Neuronal stem cell (in vitro differentiated cells): ENCODE data around the gene CTF1. TPM values are rescaled to one million over a fixed set of nuclear protein-coding genes. Genes with fewer than 3 reads are reported as not detected.
A peak's percentile ranks its signal among the peaks of the same experiment; 100 is the strongest.

ENCODE experiments used
- DNase-seq: peaks from one replicate; pipeline ENCODE4 v3.0.0-alpha.2; 2013; ENCODE audit warnings: low spot score
- H2AFZ ChIP-seq: one replicate; pipeline ENCODE4 v1.6.1; 2013; ENCODE audit warnings: mild to moderate bottlenecking, low read length, inconsistent platforms
- H2AK5ac ChIP-seq: 2 replicates; pipeline ENCODE4 v1.6.1; 2013; ENCODE audit warnings: low read depth, mild to moderate bottlenecking, inconsistent platforms, low read length, moderate library complexity, mixed read lengths
- H2BK120ac ChIP-seq: 2 replicates; pipeline ENCODE4 v1.6.1; 2013; ENCODE audit warnings: low read depth, mild to moderate bottlenecking, inconsistent platforms, low read length, moderate library complexity, mixed read lengths
- H2BK12ac ChIP-seq: one replicate; pipeline ENCODE4 v1.6.1; 2013; ENCODE audit warnings: low read length, inconsistent platforms
- H2BK15ac ChIP-seq: 2 replicates; pipeline ENCODE4 v1.6.1; 2013; ENCODE audit warnings: mild to moderate bottlenecking, low read length, inconsistent platforms, mixed read lengths
- H2BK5ac ChIP-seq: one replicate; pipeline ENCODE4 v1.6.1; 2013; ENCODE audit warnings: inconsistent platforms, mild to moderate bottlenecking, low read length, moderate library complexity
- H3K14ac ChIP-seq: one replicate; pipeline ENCODE4 v1.6.1; 2013; ENCODE audit warnings: low read length, inconsistent platforms
- H3K18ac ChIP-seq: 2 replicates; pipeline ENCODE4 v1.6.1; 2013; ENCODE audit warnings: low read length, inconsistent platforms
- H3K23ac ChIP-seq: 2 replicates; pipeline ENCODE4 v1.6.1; 2013; ENCODE audit warnings: low read depth, mild to moderate bottlenecking, mixed read lengths, low read length, inconsistent platforms; ENCODE audit not compliant: poor library complexity
- H3K27ac ChIP-seq: replicated peaks from 3 replicates; pipeline ENCODE4 v1.5.1; 2013; ENCODE audit warnings: low read length, inconsistent platforms
- H3K27me3 ChIP-seq, 3 experiments: 2 replicates each; pipeline ENCODE4 v1.6.1; 2013; ENCODE audit warnings: low read length in 3 of 3, mild to moderate bottlenecking in 2 of 3, inconsistent platforms in 1 of 3, low read depth in 1 of 3, mixed read lengths in 1 of 3, moderate library complexity in 1 of 3; ENCODE audit not compliant: control insufficient read depth in 3 of 3, insufficient read depth in 3 of 3
- H3K36me3 ChIP-seq, 2 donors: replicated peaks in 1 of 2; 2 replicates each; pipeline ENCODE4 v1.6.1; 2013; ENCODE audit warnings: low read length in 2 of 2; ENCODE audit not compliant: control insufficient read depth in 2 of 2, insufficient read depth in 2 of 2
- H3K4ac ChIP-seq: 2 replicates; pipeline ENCODE4 v1.6.1; 2013; ENCODE audit warnings: inconsistent platforms, mild to moderate bottlenecking, low read length, moderate library complexity
- H3K4me1 ChIP-seq, 2 donors: 1 replicate in 1 of 2; 2 replicates in 1 of 2; pipeline ENCODE4 v1.6.1; 2013; ENCODE audit warnings: low read length in 2 of 2, low read depth in 1 of 2; ENCODE audit not compliant: control insufficient read depth in 2 of 2, insufficient read depth in 1 of 2
- H3K4me2 ChIP-seq: one replicate; pipeline ENCODE4 v1.6.1; 2013; ENCODE audit warnings: mild to moderate bottlenecking, low read length, inconsistent platforms; ENCODE audit not compliant: insufficient read depth, poor library complexity, severe bottlenecking
- H3K4me3 ChIP-seq, 2 donors: 2 replicates each; pipeline ENCODE4 v1.5.1; 2013; ENCODE audit warnings: low read length in 2 of 2, mild to moderate bottlenecking in 2 of 2, inconsistent platforms in 1 of 2, moderate library complexity in 1 of 2
- H3K79me1 ChIP-seq: one replicate; pipeline ENCODE4 v1.6.1; 2013; ENCODE audit warnings: low read depth, mild to moderate bottlenecking, inconsistent platforms, low read length, moderate library complexity
- H3K9ac ChIP-seq: one replicate; pipeline ENCODE4 v1.6.1; 2013; ENCODE audit warnings: mild to moderate bottlenecking, low read depth, low read length, inconsistent platforms; ENCODE audit not compliant: poor library complexity
- H3K9me3 ChIP-seq, 2 donors: replicated peaks in 1 of 2; 2 replicates each; pipeline versions ENCODE3 to v1.6.1; 2013; ENCODE audit warnings: low read length in 2 of 2, mild to moderate bottlenecking in 2 of 2, inconsistent platforms in 1 of 2, low read depth in 1 of 2, mixed read lengths in 1 of 2, moderate library complexity in 1 of 2; ENCODE audit not compliant: control insufficient read depth in 2 of 2, insufficient read depth in 1 of 2
- H4K8ac ChIP-seq: one replicate; pipeline ENCODE4 v1.6.1; 2013; ENCODE audit warnings: low read depth, mild to moderate bottlenecking, inconsistent platforms, low read length, moderate library complexity
- H4K91ac ChIP-seq: one replicate; pipeline ENCODE4 v1.6.1; 2013; ENCODE audit warnings: low read length, low read depth, mild to moderate bottlenecking, inconsistent platforms; ENCODE audit not compliant: poor library complexity
- WGBS, 2 donors: extraction: QIAGEN DNeasy Blood & Tissue Kit; methylation state at CpG; one replicate each; pipeline ENCODE4 v1.1.7; 2013; ENCODE audit warnings: missing lambda C conversion rate in 2 of 2, mixed read lengths in 1 of 2; ENCODE audit not compliant: insufficient read length in 2 of 2, insufficient replicate concordance in 1 of 2; ENCODE audit errors: extremely low coverage in 2 of 2; 5-methylcytosine and 5-hydroxymethylcytosine counted together
- polyA plus RNA-seq, 2 experiments: library from polyadenylated mRNA; stranded (reverse); fragments of 200-250 nt; gene quantifications; one replicate each; pipeline ENCODE4 v1.2.3, GENCODE V29; 2013

The CTF1 gene
- polyA plus RNA-seq (2013, experiment 1 of 2), result 3.7 TPM
- polyA plus RNA-seq (2013, experiment 2 of 2), result 4.2 TPM

GRCh38 chr16:30896261-30896888, at the start of gene CTF1:
Gene CTF1, plus strand, starts transcription at chr16:30896614. Its CDS starts 30 bp downstream, at chr16:30896644.
- H3K36me3 ChIP-seq, result peaks cover 2 to 13% of the 10 kb centered on the region in 2 donors
- peak within 1 kb of the TSS; percentile 21 for H2BK5ac ChIP-seq
- H4K91ac ChIP-seq, result peak within 1 kb of the TSS; percentile 57
- H2AK5ac ChIP-seq, result peak within 1 kb of the TSS; percentile 49
- peaks cover 6% of the 10 kb centered on the region for H3K79me1 ChIP-seq
- peak within 1 kb of the TSS; percentile 56 to 79 for H3K4me3 ChIP-seq
- peak; percentile 83 for DNase-seq
- H3K9me3 ChIP-seq, result no peaks in the 10 kb centered on the region
- peak within 1 kb of the TSS; percentile 86 for H2AFZ ChIP-seq
- no peak within 1 kb of the TSS for H3K14ac ChIP-seq
- peak within 1 kb of the TSS; percentile 98 for H2BK120ac ChIP-seq
- peaks cover 16 to 20% of the 10 kb centered on the region in 2 donors for H3K4me1 ChIP-seq
- H3K18ac ChIP-seq, result peak within 1 kb of the TSS; percentile 88
- peak within 1 kb of the TSS; percentile 83 for H3K4me2 ChIP-seq
- peak within 1 kb of the TSS; percentile 91 for H3K9ac ChIP-seq
- H3K27me3 ChIP-seq, result no peaks in the 10 kb centered on the region
- peak within 1 kb of the TSS; percentile 99 for H2BK12ac ChIP-seq
- H4K8ac ChIP-seq, result peak within 1 kb of the TSS; percentile 89
- H3K27ac ChIP-seq, result peak within 1 kb of the TSS; percentile 95
- peak within 1 kb of the TSS; percentile 91 for H2BK15ac ChIP-seq
- WGBS, 2 donors, result no CpG with 5 or more reads among the region's 31 CpGs
- peak within 1 kb of the TSS; percentile 27 for H3K4ac ChIP-seq
- peak within 1 kb of the TSS; percentile 69 for H3K23ac ChIP-seq

- H3K27me3 ChIP-seq, result no peaks in the 10 kb centered on the region
- H2BK12ac ChIP-seq, result no peak overlapping the region
- no peaks in the 10 kb centered on the region for H3K79me1 ChIP-seq
- H3K4me2 ChIP-seq, result no peak overlapping the region
- H3K27ac ChIP-seq, result no peak overlapping the region
- no peak overlapping the region for H3K9ac ChIP-seq
- no CpG with 5 or more reads among the region's 4 CpGs for WGBS, 2 donors
- H4K91ac ChIP-seq, result no peak overlapping the region
- no peak overlapping the region for H3K14ac ChIP-seq
- H2AFZ ChIP-seq, result no peak overlapping the region
- no peaks in the 10 kb centered on the region for H3K4me1 ChIP-seq
- H3K36me3 ChIP-seq, result no peaks in the 10 kb centered on the region
- no peak overlapping the region for H2AK5ac ChIP-seq
- no peak overlapping the region for H3K18ac ChIP-seq
- H2BK120ac ChIP-seq, result no peak overlapping the region
- H2BK15ac ChIP-seq, result no peak overlapping the region
- no peak for DNase-seq
- no peak overlapping the region for H3K23ac ChIP-seq
- no peak overlapping the region for H3K4me3 ChIP-seq
- H4K8ac ChIP-seq, result no peak overlapping the region
- no peaks in the 10 kb centered on the region for H3K9me3 ChIP-seq
- no peak overlapping the region for H2BK5ac ChIP-seq
- H3K4ac ChIP-seq, result no peak overlapping the region
Observed at GRCh38 chr16:30846649-30847402, 49.6 kb upstream of the CTF1 start.

- Histone ChIP-seq H3K9ac (no peak overlapping the region), H3K4me3 (no peak overlapping the region), H3K79me1 (no peaks in the 10 kb centered on the region), H3K4ac (no peak overlapping the region), H2BK5ac (no peak overlapping the region), H2BK12ac (no peak overlapping the region), H2BK120ac (no peak overlapping the region), H4K91ac (no peak overlapping the region), H3K4me2 (no peak overlapping the region), H2BK15ac (no peak overlapping the region), H3K23ac (no peak overlapping the region), H3K14ac (no peak overlapping the region), H4K8ac (no peak overlapping the region), H3K4me1 (no peaks in the 10 kb centered on the region), H3K9me3 (no peaks in the 10 kb centered on the region), H2AFZ (no peak overlapping the region), H2AK5ac (no peak overlapping the region), H3K36me3 (peaks cover 0 to 19% of the 10 kb centered on the region in 2 donors), H3K27ac (no peak overlapping the region), H3K18ac (no peak overlapping the region), H3K27me3 (no peaks in the 10 kb centered on the region)
- WGBS, 2 donors, result no CpG with 5 or more reads among the region's 1 CpG
- DNase-seq, result no peak
Observed at GRCh38 chr16:30850246-30850645, 46.2 kb upstream of the CTF1 start.

- H2BK120ac ChIP-seq, result no peak overlapping the region
- no peaks in the 10 kb centered on the region for H3K27me3 ChIP-seq
- no peak overlapping the region for H4K8ac ChIP-seq
- no peak overlapping the region for H4K91ac ChIP-seq
- H3K9ac ChIP-seq, result no peak overlapping the region
- DNase-seq, result no peak
- H3K9me3 ChIP-seq, result no peaks in the 10 kb centered on the region
- H2AFZ ChIP-seq, result no peak overlapping the region
- no peak overlapping the region for H3K4me2 ChIP-seq
- no peak overlapping the region for H2BK15ac ChIP-seq
- no peaks in the 10 kb centered on the region for H3K4me1 ChIP-seq
- no peak overlapping the region for H2AK5ac ChIP-seq
- no peak overlapping the region for H3K27ac ChIP-seq
- H3K4me3 ChIP-seq, result no peak overlapping the region
- H3K4ac ChIP-seq, result no peak overlapping the region
- H3K36me3 ChIP-seq, result peaks cover 0 to 19% of the 10 kb centered on the region in 2 donors
- no CpG with 5 or more reads among the region's 2 CpGs for WGBS, 2 donors
- H3K79me1 ChIP-seq, result no peaks in the 10 kb centered on the region
- H2BK5ac ChIP-seq, result no peak overlapping the region
- no peak overlapping the region for H3K23ac ChIP-seq
- H2BK12ac ChIP-seq, result no peak overlapping the region
- no peak overlapping the region for H3K18ac ChIP-seq
- no peak overlapping the region for H3K14ac ChIP-seq
Observed at GRCh38 chr16:30853758-30854157, 42.7 kb upstream of the CTF1 start.
